Neural cell (in vitro differentiated cells): ENCODE results near the gene GET3. TPM values are rescaled to one million over a fixed set of nuclear protein-coding genes. Genes with fewer than 3 reads are reported as not detected.
A peak's percentile ranks its signal among the peaks of the same experiment; 100 is the strongest.

Source experiments
- H2AFZ ChIP-seq: fragments of 200-600, 300-800 bp; sonication (generic), shearing (Covaris generic); 2 replicates; pipeline ENCODE4 v1.6.0; 2014; ENCODE audit warnings: low read depth, mild to moderate bottlenecking, antibody characterized with exemption, low read length, moderate library complexity
- H3F3A ChIP-seq: fragments of 200-600 bp; shearing (Covaris generic); 2 replicates; pipeline ENCODE4 v1.6.1; 2016; ENCODE audit warnings: mild to moderate bottlenecking, moderate library complexity, mixed read lengths, antibody characterized with exemption, low read length; ENCODE audit not compliant: insufficient read depth, poor library complexity, severe bottlenecking
- H3K27ac ChIP-seq: fragments of 200-600, 300-800 bp; sonication (generic), shearing (Covaris generic); 2 replicates; pipeline ENCODE4 v1.5.1; 2014; ENCODE audit warnings: mild to moderate bottlenecking, low read length, moderate library complexity
- H3K27me3 ChIP-seq: fragments of 300-800, 200-600 bp; sonication (generic), shearing (Covaris generic); 2 replicates; pipeline ENCODE4 v1.6.0; 2014; ENCODE audit warnings: mild to moderate bottlenecking, low read depth, low read length, moderate library complexity; ENCODE audit not compliant: insufficient read depth
- H3K36me3 ChIP-seq: fragments of 300-800, 200-600 bp; sonication (generic), shearing (Covaris generic); 2 replicates; pipeline ENCODE4 v1.5.1; 2014; ENCODE audit warnings: mild to moderate bottlenecking, antibody characterized with exemption, low read length, moderate library complexity; ENCODE audit not compliant: insufficient read depth
- H3K4me2 ChIP-seq: fragments of 300-800, 200-600 bp; sonication (generic), shearing (Covaris generic); 2 replicates; pipeline ENCODE4 v1.6.0; 2014; ENCODE audit warnings: mild to moderate bottlenecking, low read length
- H3K4me3 ChIP-seq: fragments of 300-800, 200-600 bp; sonication (generic), shearing (Covaris generic); 2 replicates; pipeline ENCODE4 v1.5.1; 2014; ENCODE audit warnings: mild to moderate bottlenecking, low read length, moderate library complexity
- H3K79me2 ChIP-seq: fragments of 200-600 bp; shearing (Covaris generic); replicated peaks from 2 replicates; pipeline ENCODE4 v1.6.0; 2014; ENCODE audit warnings: mild to moderate bottlenecking, low read length, moderate library complexity; ENCODE audit not compliant: insufficient read depth
- H3K9ac ChIP-seq: fragments of 300-800, 200-600 bp; sonication (generic), shearing (Covaris generic); 2 replicates; pipeline ENCODE4 v1.6.1; 2016; ENCODE audit warnings: mild to moderate bottlenecking, low read length, mixed read lengths
- H3K9me2 ChIP-seq: fragments of 200-600 bp; shearing (Covaris generic); 2 replicates; pipeline ENCODE4 v1.6.1; 2016; ENCODE audit warnings: mild to moderate bottlenecking, low read length, mixed read lengths; ENCODE audit not compliant: insufficient read depth
- H3K9me3 ChIP-seq: fragments of 200-600, 300-800 bp; sonication (generic), shearing (Covaris generic); 2 replicates; pipeline ENCODE4 v1.6.1; 2016; ENCODE audit warnings: mild to moderate bottlenecking, mixed run types, low read length, moderate library complexity, mixed read lengths
- H4K20me1 ChIP-seq: fragments of 200-600 bp; shearing (Covaris generic); 2 replicates; pipeline ENCODE4 v1.6.1; 2016; ENCODE audit warnings: mild to moderate bottlenecking, mixed run types; ENCODE audit not compliant: insufficient read depth
- EP300 ChIP-seq: fragments of 450-650 bp; conservative IDR thresholded peaks from 2 replicates; pipeline ENCODE4 v1.6.1; 2014; ENCODE audit warnings: antibody characterized with exemption, mild to moderate bottlenecking, moderate library complexity; ENCODE audit not compliant: poor library complexity, severe bottlenecking
- EZH2 ChIP-seq: fragments of 200-600, 300-800 bp; shearing (Covaris generic), sonication (generic); IDR thresholded peaks from 2 replicates; pipeline ENCODE4 v1.6.1; 2014; ENCODE audit warnings: antibody characterized with exemption, low read length, borderline replicate concordance, mild to moderate bottlenecking; ENCODE audit not compliant: insufficient read depth, poor library complexity, severe bottlenecking
- MXI1 ChIP-seq: fragments of 450-650 bp; conservative IDR thresholded peaks from 2 replicates; pipeline ENCODE4 v1.6.1; 2014; ENCODE audit warnings: antibody characterized with exemption, mild to moderate bottlenecking; ENCODE audit not compliant: poor library complexity, severe bottlenecking
- POLR2AphosphoS5 ChIP-seq: IDR thresholded peaks from 2 replicates; pipeline ENCODE4 v1.6.1; 2012
- RAD21 ChIP-seq: fragments of 450-650 bp; conservative IDR thresholded peaks from 2 replicates; pipeline ENCODE4 v1.6.1; 2014; ENCODE audit warnings: antibody characterized with exemption, mild to moderate bottlenecking, moderate library complexity
- SMC3 ChIP-seq: fragments of 450-650 bp; conservative IDR thresholded peaks from 2 replicates; pipeline ENCODE4 v1.6.1; 2014; ENCODE audit warnings: antibody characterized with exemption, mild to moderate bottlenecking, moderate library complexity; ENCODE audit not compliant: poor library complexity
- TAF1 ChIP-seq: IDR thresholded peaks from 2 replicates; pipeline ENCODE4 v1.6.1; 2012; ENCODE audit warnings: low read depth
- polyA plus RNA-seq: library from polyadenylated mRNA; depleted of rRNA; stranded (reverse); fragments of >200 nt; gene quantifications from 2 replicates; pipeline ENCODE4 v1.2.3, GENCODE V29; 2014
- TF ChIP-seq, protein P1 (sequence below): IDR thresholded peaks from 2 replicates; pipeline ENCODE4 v1.6.1; 2012; ENCODE audit warnings: borderline replicate concordance
- TF ChIP-seq, protein P2 (sequence below): fragments of 450-650 bp; IDR thresholded peaks from 2 replicates; pipeline ENCODE4 v1.5.1; 2014; ENCODE audit warnings: antibody characterized with exemption, mild to moderate bottlenecking, moderate library complexity; ENCODE audit not compliant: poor library complexity, severe bottlenecking

GET3 gene
- polyA plus RNA-seq, 1 donor from 2014 or later: 89.6 TPM

DNA sequence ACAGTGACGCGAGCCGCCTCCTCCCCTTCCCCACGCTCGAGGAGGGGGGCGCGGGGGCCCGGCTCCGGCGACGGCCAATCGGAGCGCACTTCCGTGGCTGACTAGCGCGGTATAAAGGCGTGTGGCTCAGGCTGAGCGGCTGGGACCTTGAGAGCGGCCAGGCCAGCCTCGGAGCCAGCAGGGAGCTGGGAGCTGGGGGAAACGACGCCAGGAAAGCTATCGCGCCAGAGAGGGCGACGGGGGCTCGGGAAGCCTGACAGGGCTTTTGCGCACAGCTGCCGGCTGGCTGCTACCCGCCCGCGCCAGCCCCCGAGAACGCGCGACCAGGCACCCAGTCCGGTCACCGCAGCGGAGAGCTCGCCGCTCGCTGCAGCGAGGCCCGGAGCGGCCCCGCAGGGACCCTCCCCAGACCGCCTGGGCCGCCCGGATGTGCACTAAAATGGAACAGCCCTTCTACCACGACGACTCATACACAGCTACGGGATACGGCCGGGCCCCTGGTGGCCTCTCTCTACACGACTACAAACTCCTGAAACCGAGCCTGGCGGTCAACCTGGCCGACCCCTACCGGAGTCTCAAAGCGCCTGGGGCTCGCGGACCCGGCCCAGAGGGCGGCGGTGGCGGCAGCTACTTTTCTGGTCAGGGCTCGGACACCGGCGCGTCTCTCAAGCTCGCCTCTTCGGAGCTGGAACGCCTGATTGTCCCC, 54.2 kb downstream of the GET3 start, which contains the start of gene JUNB:
JUNB (plus strand) TSS at position 142 of the 706 bp plus-strand sequence; CDS start at position 428, 286 bp downstream.
- Histone ChIP-seq H3K9me2 (no peaks in the 10 kb centered on the region), H3K9ac (peak within 1 kb of the TSS; percentile 82), H3K27ac (peak within 1 kb of the TSS; percentile 52), H3K27me3 (peaks cover 29% of the 10 kb centered on the region), H4K20me1 (no peaks in the 10 kb centered on the region), H2AFZ (no peak within 1 kb of the TSS), H3F3A (no peaks in the 10 kb centered on the region), H3K36me3 (no peaks in the 10 kb centered on the region), H3K9me3 (no peaks in the 10 kb centered on the region), H3K79me2 (no peaks in the 10 kb centered on the region), H3K4me2 (peak within 1 kb of the TSS; percentile 48), H3K4me3 (peak within 1 kb of the TSS; percentile 87)
- TF ChIP-seq TAF1 (peak; percentile 95), RAD21 (no peak), EP300 (peak; percentile 50), SMC3 (peak; percentile 28), POLR2AphosphoS5 (peak; percentile 100), MXI1 (peak; percentile 76), EZH2 (no peak)
- TF ChIP-seq, protein P1, sequence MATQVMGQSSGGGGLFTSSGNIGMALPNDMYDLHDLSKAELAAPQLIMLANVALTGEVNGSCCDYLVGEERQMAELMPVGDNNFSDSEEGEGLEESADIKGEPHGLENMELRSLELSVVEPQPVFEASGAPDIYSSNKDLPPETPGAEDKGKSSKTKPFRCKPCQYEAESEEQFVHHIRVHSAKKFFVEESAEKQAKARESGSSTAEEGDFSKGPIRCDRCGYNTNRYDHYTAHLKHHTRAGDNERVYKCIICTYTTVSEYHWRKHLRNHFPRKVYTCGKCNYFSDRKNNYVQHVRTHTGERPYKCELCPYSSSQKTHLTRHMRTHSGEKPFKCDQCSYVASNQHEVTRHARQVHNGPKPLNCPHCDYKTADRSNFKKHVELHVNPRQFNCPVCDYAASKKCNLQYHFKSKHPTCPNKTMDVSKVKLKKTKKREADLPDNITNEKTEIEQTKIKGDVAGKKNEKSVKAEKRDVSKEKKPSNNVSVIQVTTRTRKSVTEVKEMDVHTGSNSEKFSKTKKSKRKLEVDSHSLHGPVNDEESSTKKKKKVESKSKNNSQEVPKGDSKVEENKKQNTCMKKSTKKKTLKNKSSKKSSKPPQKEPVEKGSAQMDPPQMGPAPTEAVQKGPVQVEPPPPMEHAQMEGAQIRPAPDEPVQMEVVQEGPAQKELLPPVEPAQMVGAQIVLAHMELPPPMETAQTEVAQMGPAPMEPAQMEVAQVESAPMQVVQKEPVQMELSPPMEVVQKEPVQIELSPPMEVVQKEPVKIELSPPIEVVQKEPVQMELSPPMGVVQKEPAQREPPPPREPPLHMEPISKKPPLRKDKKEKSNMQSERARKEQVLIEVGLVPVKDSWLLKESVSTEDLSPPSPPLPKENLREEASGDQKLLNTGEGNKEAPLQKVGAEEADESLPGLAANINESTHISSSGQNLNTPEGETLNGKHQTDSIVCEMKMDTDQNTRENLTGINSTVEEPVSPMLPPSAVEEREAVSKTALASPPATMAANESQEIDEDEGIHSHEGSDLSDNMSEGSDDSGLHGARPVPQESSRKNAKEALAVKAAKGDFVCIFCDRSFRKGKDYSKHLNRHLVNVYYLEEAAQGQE: peak; percentile 96
- TF ChIP-seq, protein P2, sequence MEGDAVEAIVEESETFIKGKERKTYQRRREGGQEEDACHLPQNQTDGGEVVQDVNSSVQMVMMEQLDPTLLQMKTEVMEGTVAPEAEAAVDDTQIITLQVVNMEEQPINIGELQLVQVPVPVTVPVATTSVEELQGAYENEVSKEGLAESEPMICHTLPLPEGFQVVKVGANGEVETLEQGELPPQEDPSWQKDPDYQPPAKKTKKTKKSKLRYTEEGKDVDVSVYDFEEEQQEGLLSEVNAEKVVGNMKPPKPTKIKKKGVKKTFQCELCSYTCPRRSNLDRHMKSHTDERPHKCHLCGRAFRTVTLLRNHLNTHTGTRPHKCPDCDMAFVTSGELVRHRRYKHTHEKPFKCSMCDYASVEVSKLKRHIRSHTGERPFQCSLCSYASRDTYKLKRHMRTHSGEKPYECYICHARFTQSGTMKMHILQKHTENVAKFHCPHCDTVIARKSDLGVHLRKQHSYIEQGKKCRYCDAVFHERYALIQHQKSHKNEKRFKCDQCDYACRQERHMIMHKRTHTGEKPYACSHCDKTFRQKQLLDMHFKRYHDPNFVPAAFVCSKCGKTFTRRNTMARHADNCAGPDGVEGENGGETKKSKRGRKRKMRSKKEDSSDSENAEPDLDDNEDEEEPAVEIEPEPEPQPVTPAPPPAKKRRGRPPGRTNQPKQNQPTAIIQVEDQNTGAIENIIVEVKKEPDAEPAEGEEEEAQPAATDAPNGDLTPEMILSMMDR: peak; percentile 13

DNA sequence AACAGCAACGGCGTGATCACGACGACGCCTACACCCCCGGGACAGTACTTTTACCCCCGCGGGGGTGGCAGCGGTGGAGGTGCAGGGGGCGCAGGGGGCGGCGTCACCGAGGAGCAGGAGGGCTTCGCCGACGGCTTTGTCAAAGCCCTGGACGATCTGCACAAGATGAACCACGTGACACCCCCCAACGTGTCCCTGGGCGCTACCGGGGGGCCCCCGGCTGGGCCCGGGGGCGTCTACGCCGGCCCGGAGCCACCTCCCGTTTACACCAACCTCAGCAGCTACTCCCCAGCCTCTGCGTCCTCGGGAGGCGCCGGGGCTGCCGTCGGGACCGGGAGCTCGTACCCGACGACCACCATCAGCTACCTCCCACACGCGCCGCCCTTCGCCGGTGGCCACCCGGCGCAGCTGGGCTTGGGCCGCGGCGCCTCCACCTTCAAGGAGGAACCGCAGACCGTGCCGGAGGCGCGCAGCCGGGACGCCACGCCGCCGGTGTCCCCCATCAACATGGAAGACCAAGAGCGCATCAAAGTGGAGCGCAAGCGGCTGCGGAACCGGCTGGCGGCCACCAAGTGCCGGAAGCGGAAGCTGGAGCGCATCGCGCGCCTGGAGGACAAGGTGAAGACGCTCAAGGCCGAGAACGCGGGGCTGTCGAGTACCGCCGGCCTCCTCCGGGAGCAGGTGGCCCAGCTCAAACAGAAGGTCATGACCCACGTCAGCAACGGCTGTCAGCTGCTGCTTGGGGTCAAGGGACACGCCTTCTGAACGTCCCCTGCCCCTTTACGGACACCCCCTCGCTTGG, 55.0 kb downstream of the GET3 start:
- peaks cover 29% of the 10 kb centered on the region for H3K27me3 ChIP-seq
- TF ChIP-seq, protein P2: no peak
- no peak for TF ChIP-seq RAD21
- TF ChIP-seq, protein P1: no peak
- no peak for TF ChIP-seq SMC3
- TF ChIP-seq POLR2AphosphoS5: peak; percentile 19
- no peak for TF ChIP-seq EP300
- TF ChIP-seq EZH2: peak; percentile 26
- TF ChIP-seq TAF1: no peak
- TF ChIP-seq MXI1: no peak
- H3K9me3 ChIP-seq: no peaks in the 10 kb centered on the region
- H4K20me1 ChIP-seq: no peaks in the 10 kb centered on the region
- no peaks in the 10 kb centered on the region for H3K36me3 ChIP-seq
- H3K4me3 ChIP-seq: peak overlapping the region; percentile 87
- peak overlapping the region; percentile 82 for H3K9ac ChIP-seq
- no peak overlapping the region for H2AFZ ChIP-seq
- no peaks in the 10 kb centered on the region for H3K9me2 ChIP-seq
- H3F3A ChIP-seq: no peaks in the 10 kb centered on the region
- peak overlapping the region; percentile 52 for H3K27ac ChIP-seq
- H3K79me2 ChIP-seq: no peaks in the 10 kb centered on the region
- H3K4me2 ChIP-seq: peak overlapping the region; percentile 80
